HepG2 (cell line): ENCODE measurements around the gene PTPRQ.

Experiments
- ADNP ChIP-seq: sonication (generic); formaldehyde crosslinking; IDR thresholded peaks from 2 replicates; pipeline ENCODE4 v1.4.0; 2020; ENCODE audit warnings: missing genetic modification reagents
- FOXA1 ChIP-seq, 2 experiments: fragments of 450-650 bp in 1 of 2; sonication (generic) in 1 of 2; formaldehyde crosslinking in 1 of 2; IDR thresholded peaks; 2 replicates each; pipeline versions ENCODE4 v1.4.0 to v1.6.1; 2016 to 2020; ENCODE audit warnings: missing genetic modification reagents in 1 of 2
- FOXJ3 ChIP-seq: sonication (generic); formaldehyde crosslinking; IDR thresholded peaks from 2 replicates; pipeline ENCODE4 v1.4.0; 2020; ENCODE audit warnings: missing genetic modification reagents, mild to moderate bottlenecking, borderline replicate concordance
- KAT2B ChIP-seq: fragments of 150-350 bp; IDR thresholded peaks from 2 replicates; pipeline ENCODE4 v1.6.1; 2014; ENCODE audit warnings: low read depth, low read length, borderline replicate concordance
- MYC ChIP-seq: sonication (generic); formaldehyde crosslinking; IDR thresholded peaks from 2 replicates; pipeline ENCODE4 v1.9.0; 2021; ENCODE audit warnings: missing genetic modification reagents, borderline replicate concordance
- SP1 ChIP-seq, 2 experiments: fragments of 450-650 bp in 1 of 2; sonication (generic) in 1 of 2; formaldehyde crosslinking in 1 of 2; IDR thresholded peaks; 2 replicates each; pipeline versions ENCODE4 v1.4.0 to v1.6.1; 2016 to 2020; ENCODE audit warnings: missing genetic modification reagents in 1 of 2
- ZNF703 ChIP-seq: sonication (generic); formaldehyde crosslinking; IDR thresholded peaks from 2 replicates; pipeline ENCODE4 v1.5.1; 2020; ENCODE audit warnings: missing genetic modification reagents, mild to moderate bottlenecking, moderate library complexity, borderline replicate concordance

- TF ChIP-seq ADNP = no peak
- TF ChIP-seq FOXA1 (IDR thresholded peaks at IDR 0.05) = no peak
- TF ChIP-seq FOXA1 (CRISPR knock-in tag; IDR thresholded peaks at IDR 0.05) = no peak
- TF ChIP-seq FOXJ3 = no peak
- TF ChIP-seq KAT2B = no peak
- no peak for TF ChIP-seq ZNF703 (CRISPR knock-in tag)
- TF ChIP-seq SP1 (IDR thresholded peaks at IDR 0.05) = no peak
- TF ChIP-seq SP1 (CRISPR knock-in tag; IDR thresholded peaks at IDR 0.05) = no peak
- TF ChIP-seq MYC (CRISPR knock-in tag) = no peak
Observed at GRCh38 chr12:80551897-80552296, 107.9 kb downstream of the PTPRQ start.
